C4-2B (cell line): Measurements from ENCODE around the gene KIAA1549.

Experiments
- ZFX ChIP-seq: fragments of 450-650 bp; IDR thresholded peaks from 2 replicates; pipeline ENCODE4 v1.6.1; 2017
- TF ChIP-seq, protein P1 (sequence below): fragments of 450-650 bp; conservative IDR thresholded peaks from 2 replicates; pipeline ENCODE4 v1.5.1; 2017; ENCODE audit warnings: mild to moderate bottlenecking

- TF ChIP-seq, protein P1, sequence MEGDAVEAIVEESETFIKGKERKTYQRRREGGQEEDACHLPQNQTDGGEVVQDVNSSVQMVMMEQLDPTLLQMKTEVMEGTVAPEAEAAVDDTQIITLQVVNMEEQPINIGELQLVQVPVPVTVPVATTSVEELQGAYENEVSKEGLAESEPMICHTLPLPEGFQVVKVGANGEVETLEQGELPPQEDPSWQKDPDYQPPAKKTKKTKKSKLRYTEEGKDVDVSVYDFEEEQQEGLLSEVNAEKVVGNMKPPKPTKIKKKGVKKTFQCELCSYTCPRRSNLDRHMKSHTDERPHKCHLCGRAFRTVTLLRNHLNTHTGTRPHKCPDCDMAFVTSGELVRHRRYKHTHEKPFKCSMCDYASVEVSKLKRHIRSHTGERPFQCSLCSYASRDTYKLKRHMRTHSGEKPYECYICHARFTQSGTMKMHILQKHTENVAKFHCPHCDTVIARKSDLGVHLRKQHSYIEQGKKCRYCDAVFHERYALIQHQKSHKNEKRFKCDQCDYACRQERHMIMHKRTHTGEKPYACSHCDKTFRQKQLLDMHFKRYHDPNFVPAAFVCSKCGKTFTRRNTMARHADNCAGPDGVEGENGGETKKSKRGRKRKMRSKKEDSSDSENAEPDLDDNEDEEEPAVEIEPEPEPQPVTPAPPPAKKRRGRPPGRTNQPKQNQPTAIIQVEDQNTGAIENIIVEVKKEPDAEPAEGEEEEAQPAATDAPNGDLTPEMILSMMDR = no peak
- no peak for TF ChIP-seq ZFX
These were observed 77.9 kb downstream of the KIAA1549 start for GRCh38 chr7:138903186-138903820.
